HG03571 (cell line): ENCODE results near the gene SLC47A2.
"Not testable (repeated sequence)": the region's sequence is repeated elsewhere in the genome, so short reads cannot be mapped to it uniquely, and the experiment has no call there.

Experiments used
- ATAC-seq: cut with Tn5 transposase; IDR thresholded peaks from one replicate; pipeline ENCODE4 v1.9.1; 2021; ENCODE audit not compliant: unreplicated experiment

SLC47A2 gene, protein sequence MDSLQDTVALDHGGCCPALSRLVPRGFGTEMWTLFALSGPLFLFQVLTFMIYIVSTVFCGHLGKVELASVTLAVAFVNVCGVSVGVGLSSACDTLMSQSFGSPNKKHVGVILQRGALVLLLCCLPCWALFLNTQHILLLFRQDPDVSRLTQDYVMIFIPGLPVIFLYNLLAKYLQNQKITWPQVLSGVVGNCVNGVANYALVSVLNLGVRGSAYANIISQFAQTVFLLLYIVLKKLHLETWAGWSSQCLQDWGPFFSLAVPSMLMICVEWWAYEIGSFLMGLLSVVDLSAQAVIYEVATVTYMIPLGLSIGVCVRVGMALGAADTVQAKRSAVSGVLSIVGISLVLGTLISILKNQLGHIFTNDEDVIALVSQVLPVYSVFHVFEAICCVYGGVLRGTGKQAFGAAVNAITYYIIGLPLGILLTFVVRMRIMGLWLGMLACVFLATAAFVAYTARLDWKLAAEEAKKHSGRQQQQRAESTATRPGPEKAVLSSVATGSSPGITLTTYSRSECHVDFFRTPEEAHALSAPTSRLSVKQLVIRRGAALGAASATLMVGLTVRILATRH

DNA sequence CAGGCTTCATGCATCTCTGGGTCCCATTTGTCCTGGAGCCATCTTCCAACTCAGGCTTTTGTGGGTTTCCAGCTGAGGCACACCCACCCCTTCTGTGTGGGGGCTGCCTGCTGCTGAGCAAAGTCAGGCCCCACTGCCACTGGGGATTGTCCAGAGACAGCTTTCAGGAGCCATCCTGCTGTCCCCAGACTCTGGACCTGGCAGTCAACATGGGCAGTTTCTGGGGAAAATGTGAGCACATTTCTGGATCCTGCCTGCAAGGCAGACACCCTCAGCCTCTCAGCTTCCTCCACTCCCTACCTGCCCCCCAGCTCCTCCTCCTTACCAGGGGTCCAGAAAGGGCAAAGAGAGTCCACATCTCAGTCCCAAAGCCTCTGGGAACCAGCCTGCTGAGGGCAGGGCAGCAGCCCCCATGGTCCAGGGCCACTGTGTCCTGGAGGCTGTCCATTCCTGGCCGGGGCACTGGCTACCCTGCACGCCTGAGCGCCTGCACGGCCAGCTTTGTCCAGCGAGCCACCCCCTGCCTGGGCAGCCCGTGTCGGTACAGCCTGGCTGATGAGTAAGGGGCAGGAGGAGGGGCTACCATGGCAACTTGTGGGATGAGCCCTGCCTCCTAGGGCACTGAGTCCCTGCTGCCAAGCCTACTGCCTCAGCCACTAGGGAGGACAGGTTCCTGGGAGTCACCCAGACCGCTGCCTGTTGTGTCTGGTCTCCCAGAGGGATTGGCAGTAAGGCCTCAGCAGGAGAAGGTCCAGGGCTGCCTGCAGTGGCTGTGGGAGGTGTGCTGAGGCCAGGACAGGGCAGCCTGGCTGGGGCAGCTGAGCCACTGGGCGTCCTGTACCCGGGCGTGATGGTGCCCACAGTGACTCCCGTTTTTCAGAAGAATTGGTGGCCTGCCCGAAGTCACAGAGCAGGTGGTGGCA, at the start of gene SLC47A2:
TSS of gene SLC47A2 (minus strand) at position 477 of the 923 bp plus-strand sequence. CDS start at position 448, 29 bp downstream.
- ATAC-seq = no peak

DNA sequence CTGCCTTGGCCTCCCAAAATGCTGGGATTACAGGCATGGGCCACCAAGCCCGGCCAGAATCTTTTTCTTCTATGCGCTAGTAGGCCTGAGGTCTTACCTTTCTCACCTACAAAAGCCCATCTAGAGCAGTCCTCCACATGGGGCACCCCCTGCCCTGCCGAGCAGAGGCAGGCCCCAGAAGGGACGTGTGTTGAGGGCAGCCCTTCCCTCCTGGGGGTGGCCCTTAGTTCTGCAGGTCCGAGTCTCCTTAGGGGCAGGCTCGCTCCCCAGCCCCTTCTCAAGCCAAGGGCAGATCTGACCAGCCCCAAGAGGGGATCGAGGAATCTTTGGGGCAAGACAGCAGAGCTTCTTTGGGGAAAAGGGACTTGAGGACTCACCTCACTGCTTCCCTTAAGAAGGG, 49.6 kb upstream of the SLC47A2 start:
- no peak for ATAC-seq

DNA sequence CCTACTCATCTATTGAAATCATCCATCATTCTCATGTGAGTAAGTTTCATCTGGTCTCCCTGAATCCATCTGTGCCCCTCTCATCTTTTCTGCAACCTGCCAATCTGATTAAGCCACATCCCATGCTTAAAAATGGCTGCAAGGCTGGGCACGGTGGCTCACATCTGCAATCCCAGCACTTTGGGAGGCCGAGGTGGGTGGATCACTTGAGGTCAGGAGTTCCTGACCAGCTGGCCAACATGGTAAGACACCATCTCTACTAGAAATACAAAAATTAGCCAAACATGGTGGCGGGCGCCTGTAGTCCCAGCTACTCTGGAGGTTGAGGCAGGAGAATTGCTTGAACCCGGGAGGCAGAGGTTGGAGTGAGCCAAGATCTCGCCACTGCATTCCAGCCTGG, 47.6 kb upstream of the SLC47A2 start:
- ATAC-seq = not testable (repeated sequence)

DNA sequence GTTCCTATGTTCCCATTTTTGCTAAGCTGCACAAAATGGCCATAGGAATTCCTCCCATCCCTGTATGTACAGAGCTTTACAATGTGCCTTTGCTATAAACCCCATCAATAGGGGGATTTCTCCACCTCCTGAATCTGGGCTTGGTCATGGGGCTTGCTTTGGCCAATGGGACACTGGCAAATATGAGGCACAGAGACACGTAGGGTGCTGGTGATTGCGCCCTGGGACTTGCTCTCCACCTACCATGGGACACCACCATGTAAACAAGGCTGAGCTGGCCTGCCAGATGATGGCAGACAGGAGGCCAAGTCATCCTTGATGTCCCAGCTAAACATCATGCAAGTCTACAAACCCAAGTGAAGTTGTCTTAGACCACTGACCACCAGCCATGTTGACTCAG, 47.0 kb upstream of the SLC47A2 start:
- no peak for ATAC-seq

DNA sequence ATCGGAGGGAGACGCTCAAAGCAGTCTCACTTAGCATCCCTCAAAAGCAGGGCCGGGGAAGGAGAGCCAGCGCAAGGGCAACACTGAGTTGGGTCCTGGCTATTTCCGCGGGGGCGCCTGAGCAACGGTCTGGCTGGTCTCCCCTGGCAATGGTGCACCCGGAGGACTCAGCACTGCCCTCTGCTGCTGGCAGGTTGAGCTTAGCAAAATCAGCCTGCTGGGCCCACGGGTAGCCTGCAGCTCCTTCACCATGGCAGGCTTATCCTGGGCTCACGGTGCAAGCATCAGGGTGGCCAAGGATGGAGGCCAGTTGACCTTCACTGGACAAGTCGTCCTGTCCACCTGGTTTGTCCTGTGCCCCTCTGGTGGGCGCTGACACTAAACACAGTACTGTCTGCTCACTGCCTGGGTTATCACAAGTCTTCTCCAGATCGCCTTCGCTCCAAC, 46.2 kb upstream of the SLC47A2 start:
- ATAC-seq = no peak

DNA sequence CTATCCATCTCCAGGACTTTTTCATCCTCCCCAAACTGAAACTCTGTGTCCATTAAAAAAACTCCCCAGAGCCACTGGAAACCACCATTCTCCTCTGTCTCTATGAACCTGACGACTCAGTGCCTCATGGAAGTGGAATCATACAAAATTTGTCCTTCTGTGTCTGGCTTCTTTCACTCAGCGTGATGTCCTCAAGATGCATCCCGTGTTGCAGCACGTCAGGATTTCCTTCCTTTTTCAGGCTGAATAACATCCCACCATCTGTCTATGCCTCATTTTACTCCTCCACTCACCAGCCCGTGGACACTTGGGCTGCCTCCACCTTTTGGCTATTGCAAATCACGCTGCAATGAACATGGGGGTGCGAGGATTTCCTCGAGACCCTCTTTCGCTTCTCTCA, 44.4 kb upstream of the SLC47A2 start:
- no peak for ATAC-seq

DNA sequence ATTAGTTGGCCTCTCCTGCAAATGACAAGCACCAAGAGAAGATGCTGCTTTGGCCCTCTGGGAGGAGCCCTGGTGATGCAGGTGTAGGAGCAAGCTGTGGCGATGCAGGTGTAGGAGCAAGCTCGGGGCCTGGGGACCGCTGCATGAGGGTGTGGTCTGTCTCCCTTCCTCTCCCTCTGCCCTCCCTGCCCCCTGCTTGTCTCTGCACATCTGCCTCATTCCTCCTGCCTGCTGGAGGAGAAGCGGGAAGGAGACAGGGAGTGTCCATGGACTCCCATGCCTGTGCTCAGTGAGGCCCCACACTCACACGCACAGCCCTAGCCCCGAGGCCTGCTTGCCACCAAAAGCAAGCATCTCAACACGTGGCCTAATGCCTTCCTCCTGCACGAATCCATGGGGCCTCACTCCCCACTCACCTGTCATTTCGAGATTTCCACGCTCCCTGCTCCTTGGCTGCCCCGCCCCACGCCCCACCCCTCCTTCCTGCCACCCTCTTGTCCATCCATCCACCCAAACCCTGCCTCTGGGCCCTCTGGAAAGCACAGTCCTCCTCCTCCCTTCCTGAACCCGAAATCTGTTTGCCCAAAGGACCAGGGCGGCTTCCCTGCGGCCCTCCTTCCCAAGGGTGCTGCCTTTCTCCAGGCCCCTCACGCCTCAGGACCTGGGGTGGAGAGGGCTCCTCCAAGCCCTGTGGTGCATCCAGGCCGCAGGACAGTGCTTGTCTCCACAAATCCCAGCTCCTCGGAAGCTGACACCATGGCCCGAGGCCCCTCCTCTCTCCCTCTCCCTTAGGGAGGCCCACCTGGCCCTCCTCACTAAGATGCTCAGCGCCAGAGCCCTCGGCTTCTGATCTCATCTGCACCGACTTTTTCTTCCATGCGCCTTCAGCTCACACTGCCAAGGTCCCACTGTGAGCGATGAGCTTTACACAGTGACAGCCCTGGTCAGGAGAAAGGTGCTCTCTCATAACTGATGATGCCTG, 43.5 kb upstream of the SLC47A2 start:
- ATAC-seq = no peak

DNA sequence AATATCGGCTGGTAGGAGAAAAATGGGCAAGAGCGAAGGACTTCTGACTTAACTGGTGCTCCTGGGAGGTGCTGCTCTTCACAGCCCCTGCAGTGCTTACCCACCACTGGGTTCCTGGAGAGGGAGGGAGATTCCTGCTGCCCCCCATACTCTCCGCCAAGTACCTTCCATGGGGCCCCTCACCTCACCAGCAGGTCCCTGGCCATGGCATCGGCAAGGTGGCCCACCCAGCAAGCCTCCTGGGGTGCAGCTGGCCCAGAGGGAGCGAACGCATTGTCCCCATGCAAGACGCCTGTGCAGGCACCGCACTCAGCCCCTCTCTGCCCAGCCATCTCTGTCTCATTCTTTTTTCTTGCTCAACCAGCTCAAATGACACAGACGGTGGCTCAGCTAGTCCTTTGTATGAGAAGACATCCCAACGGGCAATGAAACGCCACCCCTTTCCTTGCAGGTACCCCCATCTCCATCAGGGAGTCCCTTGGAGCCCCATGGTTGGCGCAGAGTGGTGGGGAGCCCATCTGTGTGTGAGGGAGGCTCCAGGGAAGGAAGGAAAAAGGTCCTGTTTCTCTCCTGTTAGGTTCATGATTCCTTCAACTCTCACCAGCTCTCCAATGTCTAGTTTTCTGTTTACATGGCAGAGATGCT, 41.3 kb upstream of the SLC47A2 start:
- no peak for ATAC-seq

DNA sequence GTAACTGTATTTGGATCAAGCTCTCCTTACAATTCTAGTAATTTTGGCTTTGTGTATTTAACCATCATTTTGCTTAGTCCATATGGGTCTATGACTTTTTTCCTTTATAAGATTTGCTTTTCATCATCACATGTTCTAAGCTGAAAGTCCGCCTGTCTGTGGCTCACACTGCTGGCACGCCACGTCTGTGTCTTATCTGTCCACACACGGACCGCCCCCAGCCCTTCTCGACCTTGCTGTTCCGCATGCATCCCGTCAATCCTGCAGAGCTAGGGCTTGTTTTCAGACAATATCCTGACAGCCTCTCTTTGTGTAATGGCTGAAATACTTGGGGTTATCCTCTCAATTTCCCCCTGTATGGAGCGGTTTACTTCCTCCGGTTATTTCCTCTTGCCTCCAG, 40.2 kb upstream of the SLC47A2 start:
- no peak for ATAC-seq

DNA sequence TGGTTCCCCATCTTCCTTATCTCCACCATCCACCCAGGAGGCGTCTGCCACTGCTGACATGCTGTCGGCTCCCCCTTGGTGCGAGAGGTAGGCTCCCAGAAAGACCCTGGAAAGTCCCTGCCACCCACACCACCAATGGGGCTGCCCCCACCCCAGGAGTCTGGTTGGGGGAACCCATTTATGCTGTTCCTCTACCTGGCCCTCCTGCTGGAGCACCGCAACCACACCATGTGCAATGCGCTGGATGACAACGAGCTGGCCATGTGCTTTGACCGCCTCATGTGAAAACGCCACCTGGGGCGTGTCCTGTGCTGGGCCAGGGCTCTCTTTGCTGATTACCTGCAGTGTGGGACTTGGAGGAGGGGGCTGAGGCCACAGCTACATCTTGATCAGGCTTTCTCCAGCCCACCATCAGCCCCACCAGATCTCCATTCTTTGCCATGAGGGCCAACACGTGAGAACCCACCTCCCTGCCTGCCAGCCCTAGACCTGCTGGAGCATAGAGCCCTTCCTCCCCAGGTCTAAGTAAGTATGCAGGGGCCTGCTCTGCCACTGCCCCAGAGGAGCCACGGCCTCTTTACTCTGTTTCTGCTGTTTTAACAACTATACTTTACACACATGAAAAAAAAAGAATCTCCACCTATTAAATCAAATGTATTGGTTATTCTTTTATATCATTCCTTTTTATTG, 39.6 kb upstream of the SLC47A2 start:
- no peak for ATAC-seq

DNA sequence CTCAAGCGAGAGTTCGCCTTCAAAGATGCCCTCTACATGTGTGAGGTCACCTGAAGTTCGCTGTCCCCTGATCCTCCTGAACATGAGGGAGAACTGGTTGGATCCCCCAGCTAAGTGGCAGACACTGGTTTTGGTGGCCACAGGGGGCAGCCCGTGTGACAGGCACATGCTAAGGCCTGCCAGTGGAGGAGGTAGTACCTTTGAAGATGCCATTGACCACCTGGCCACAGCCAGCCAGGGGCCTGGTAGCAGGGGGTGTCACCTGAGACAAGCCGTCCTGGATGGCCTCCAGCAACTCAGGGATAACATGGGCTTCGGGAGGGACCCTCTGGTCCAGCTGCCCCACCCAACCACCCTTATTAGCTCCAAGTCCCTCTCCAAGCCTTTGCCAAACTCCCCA, 39.0 kb upstream of the SLC47A2 start:
- ATAC-seq = no peak

DNA sequence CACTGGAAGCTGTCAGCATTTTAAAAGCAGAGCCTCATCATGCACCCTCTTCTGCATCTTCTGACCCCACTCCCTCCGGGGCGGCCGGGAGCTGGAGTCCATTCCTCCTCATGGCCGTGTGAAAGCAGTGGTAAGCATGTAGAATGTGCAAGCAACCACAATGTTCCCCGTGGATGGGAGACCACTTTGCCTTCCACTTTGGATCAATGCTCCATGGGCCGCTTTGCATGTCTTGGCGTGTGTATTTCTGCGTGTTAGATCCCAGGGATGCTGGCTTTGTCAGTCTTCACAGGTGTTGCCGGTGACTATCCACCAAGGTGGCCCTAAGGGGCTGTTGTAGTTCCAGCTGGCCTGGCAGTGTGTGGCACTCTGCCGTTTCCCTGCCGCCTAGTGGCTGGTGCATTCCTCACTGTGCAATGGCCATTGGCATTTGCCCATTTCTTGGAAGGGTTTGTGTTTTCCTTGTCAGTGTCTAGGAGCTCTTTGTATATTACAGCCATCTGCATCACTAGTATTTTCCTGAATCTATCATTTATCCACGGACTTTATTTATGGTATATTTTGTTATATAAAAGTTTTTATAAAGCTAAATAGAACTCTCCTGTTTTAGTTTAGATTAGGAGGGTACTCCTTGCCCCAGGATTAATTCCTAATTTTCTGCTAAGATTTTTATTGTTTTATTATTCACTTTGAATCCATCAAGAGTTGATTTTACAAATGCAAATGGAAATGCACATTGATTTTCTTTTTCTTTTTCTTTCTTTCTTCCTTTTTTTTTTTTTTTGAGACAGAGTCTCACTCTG, 37.5 kb upstream of the SLC47A2 start:
- no peak for ATAC-seq

DNA sequence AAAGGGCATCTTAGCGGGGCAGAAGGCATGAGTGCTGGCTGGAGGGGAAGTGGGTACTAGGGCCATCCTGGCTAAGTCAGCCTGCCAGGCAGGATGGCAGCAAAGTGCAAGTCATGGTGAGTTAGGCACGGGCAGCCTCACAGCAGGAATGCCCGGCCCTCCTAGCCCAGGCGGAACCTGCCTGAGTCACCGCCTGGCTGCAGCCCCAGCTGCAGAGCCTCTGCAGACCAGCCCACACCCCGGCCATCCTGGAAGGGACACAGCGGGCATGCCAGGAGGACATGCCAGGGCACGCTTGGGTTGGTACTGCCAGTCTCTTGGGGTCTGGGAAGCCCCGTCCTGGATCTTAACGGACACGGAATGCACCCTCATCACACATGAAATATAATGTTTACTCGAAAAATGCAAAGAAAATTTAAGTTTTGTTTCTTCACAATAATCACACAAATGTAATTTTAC, 36.7 kb upstream of the SLC47A2 start:
- ATAC-seq = no peak

DNA sequence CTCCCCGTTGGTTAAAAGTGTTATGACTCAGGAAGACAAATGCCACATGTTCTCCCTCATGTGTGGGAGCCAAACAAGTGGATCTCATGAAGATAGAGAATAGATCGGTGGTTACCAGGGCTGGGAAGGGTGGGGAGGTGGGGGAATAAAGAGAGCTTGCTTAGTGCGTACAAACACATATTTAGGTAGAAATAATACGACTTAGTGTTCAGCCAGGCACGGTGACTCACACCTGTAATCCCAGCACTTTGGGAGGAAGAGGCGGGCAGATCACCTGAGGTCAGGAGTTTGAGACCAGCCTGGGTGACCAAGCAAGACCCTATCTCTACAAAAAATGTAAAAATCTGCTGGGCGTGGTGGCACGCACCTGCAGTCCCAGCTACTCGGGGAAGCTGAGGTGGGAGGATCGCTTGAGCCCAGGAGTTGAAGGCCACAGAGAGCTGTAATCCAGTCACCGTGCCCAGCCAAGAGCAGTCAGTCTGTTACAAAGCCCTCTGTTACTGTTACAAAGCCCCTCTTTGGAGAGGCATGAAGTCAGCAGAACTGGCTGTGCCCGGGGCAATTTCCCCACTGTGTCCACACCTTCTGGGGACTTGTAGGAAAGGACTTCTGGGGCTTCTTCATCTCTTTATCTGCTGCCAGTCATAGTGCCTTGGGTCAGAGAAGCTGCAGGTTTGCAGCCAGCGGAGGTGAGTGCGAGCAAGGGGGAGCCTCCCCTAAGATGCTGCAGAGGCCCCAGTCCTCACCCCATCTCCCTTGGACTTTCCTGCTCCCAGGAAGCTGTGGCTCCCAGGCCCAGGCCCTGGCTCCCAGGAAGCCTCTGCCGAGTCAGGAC, 36.0 kb upstream of the SLC47A2 start:
- ATAC-seq = no peak

DNA sequence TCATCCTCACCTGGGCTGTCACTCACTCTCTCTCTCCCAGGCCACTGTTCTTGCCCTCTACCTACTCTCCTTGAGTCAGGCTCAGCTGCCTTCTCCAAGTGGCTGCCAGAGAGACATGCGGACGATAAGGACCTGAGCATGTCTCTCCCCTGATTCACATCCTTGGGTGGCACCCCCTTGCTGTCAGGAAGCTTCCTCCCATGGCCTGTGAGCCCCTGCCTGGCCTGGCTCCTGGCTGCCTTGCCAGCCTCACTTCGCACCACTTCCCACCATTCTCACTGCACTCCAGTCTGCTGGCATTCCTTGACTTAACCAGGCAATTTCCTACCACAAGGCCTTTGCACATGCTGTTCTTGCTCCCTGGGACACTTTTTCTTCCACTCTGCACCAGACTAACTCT, 34.5 kb upstream of the SLC47A2 start:
- no peak for ATAC-seq

DNA sequence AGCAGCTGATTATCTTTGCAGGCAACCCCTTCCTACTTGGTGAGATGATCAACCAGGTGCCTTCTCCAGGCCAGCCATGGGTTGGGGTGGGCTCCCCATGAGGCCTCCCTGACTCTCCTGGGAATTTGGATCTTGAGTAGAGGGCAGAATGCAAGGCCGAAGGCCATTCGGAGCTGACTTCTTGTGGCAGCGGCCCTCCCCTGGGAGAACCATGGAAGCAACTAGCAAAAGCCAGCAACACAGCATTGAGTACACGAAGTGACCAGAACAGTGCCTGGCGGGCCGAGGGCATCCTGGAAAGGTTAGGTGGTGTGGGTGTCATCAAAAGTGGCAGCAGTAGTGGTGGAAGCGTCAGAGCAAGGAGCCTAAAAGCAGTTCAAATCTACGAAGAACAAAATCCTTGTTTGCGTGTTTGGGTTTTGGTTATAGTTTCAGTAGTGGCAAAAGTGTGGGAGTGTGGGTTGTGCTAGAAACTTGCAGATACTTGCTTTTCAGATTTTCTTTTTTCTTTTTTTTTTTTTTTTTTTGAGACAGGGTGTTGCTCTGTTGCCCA, 33.7 kb upstream of the SLC47A2 start:
- ATAC-seq = no peak

DNA sequence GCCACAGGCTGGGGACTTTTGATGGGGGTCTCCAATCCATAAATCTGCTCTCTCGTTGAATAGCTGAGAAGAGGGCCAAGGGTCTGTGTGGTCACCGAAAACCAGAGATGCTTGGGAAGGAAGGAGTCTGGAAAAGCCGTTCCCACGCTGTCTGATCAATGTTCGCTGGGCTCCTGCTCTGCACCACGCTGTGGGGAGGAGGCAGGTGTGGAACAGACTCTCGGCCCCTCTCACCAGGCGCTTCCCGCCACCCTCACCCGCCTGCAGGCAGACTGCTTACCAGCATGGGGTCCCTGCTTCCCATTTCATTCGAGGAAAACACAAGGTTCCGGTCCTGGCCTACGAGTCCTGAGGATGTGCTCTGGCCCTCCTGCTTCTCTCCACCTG, 32.4 kb upstream of the SLC47A2 start:
- no peak for ATAC-seq
